Neural cell (in vitro differentiated cells): ENCODE data around the gene PCYT2.

Experiments used
- CTCF ChIP-seq: fragments of 450-650 bp; IDR thresholded peaks from 2 replicates; pipeline ENCODE4 v1.5.1; 2014; ENCODE audit warnings: antibody characterized with exemption, mild to moderate bottlenecking, moderate library complexity; ENCODE audit not compliant: poor library complexity, severe bottlenecking
- EZH2 ChIP-seq: fragments of 200-600, 300-800 bp; shearing (Covaris generic), sonication (generic); IDR thresholded peaks from 2 replicates; pipeline ENCODE4 v1.6.1; 2014; ENCODE audit warnings: antibody characterized with exemption, low read length, borderline replicate concordance, mild to moderate bottlenecking; ENCODE audit not compliant: insufficient read depth, poor library complexity, severe bottlenecking
- POLR2AphosphoS5 ChIP-seq: IDR thresholded peaks from 2 replicates; pipeline ENCODE4 v1.6.1; 2012
- RAD21 ChIP-seq: fragments of 450-650 bp; conservative IDR thresholded peaks from 2 replicates; pipeline ENCODE4 v1.6.1; 2014; ENCODE audit warnings: antibody characterized with exemption, mild to moderate bottlenecking, moderate library complexity
- REST ChIP-seq: IDR thresholded peaks from 2 replicates; pipeline ENCODE4 v1.6.1; 2012; ENCODE audit warnings: borderline replicate concordance
- SMC3 ChIP-seq: fragments of 450-650 bp; conservative IDR thresholded peaks from 2 replicates; pipeline ENCODE4 v1.6.1; 2014; ENCODE audit warnings: antibody characterized with exemption, mild to moderate bottlenecking, moderate library complexity; ENCODE audit not compliant: poor library complexity

GRCh38 chr17:81863833-81864768 lies 47.1 kb downstream of the PCYT2 start:
- no peak for TF ChIP-seq EZH2
- no peak for TF ChIP-seq CTCF
- TF ChIP-seq REST, result no peak
- TF ChIP-seq POLR2AphosphoS5, result no peak
- TF ChIP-seq SMC3, result no peak
- no peak for TF ChIP-seq RAD21
